GM04503 (cell line): ENCODE results near the gene KRT76.
A peak's percentile ranks its signal among the peaks of the same experiment; 100 is the strongest.

ENCODE experiments used
- DNase-seq: peaks from one replicate; pipeline ENCODE4 v3.0.0-alpha.2; 2012; ENCODE audit warnings: low read depth

The KRT76 gene

DNA sequence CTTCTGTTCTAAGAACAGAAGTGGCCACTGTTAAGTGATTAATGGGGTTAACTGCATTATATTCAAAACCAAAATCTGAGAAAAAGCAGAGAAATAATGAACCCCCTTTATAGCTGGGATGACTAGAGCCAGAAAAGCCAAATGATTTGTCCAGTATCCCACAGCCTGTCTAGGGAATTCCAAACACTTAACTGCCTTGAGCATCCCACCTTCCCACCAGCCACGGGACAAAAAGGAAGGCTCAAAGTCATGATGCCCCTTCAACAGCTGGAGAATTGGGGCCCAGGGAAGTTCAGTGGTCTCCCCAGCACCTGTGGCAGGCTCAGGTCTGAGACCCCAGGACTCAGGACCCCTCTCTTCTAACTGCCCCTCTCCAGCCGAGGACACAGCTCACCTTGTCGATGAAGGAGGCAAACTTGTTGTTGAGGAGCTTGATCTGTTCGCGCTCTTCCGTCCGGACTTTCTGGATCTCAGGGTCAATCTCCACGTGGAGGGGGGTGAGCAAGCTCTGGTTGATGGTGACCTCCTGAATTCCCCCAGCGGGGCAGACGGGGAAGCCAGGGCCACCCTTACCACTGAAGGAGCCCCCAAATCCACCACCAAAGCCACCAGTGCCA is 36.2 kb upstream of the KRT76 start:
- DNase-seq = no peak

DNA sequence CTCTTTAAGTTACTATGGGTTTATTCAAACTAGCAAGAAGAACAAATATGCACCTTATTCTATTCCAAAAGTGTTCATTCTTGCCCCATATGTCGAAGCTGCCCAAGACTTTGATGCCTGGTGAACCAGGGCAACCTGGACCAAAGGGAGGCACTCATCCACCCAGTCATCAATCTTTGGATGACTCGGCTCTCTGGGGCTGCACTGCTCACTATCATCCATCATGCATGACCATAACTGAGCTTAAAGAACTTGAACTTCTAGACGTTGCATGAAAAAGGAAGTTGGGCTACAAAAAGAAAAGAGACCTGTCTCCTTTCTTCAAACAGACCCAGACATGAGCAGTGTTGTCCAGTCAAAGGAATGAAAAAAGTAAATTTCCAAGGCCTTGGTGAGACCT is 35.6 kb upstream of the KRT76 start:
- no peak for DNase-seq

DNA sequence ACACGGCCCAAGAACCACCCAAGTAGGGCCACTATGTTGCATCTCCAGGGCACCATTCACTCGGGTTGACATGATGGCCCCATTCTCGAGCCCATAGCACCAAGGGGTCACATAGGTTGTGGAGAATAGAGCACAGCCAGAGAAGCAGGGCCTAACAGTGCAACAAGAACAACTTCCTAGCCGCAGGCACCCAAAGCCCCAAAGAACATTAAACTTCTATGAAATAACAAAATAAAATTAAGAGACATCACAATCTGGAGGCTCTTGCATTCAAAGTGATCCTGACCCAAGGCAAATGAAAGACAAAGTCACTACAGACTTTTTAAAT is 34.9 kb upstream of the KRT76 start:
- DNase-seq = no peak

DNA sequence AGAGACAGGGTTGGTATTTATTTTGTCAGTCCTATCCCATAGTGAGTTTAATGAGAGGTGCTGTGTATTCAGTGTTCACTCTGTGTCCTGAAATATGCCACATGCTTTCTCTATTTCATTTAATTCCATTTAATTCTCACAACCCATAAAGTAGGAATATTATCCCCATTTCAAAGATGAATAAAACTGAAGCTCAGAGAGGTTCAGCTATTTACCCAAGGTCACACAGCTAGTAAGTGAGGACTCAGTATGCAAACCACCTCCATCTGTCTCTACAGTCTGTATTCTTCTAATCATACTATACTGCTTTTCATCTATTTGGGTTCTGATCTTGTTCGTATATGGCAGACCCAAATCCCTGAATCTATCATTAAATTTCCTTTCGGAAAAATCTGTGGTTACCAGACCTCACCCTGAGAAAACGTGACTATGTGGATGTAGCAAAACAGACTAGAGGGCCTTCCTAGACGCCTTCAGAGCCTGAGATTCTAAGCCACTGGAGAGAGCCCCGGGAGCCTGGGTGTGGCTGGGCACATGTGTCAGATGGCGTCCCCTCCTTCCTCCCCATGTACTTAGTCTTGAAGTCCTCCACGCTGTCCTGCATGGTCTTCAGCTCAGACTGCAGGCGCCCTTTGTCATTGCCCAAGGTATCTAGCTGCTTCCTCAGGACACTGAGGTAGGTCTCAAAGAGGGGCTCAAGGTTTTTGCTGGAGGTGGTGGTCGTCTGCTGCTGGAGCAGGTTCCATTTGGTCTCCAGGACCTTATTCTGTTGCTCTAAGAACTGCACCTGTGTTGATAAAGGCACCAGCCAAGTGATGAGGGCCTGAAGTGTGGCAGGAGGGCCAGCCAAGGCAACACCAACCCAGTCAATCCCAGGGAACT is 34.3 kb upstream of the KRT76 start:
- DNase-seq = no peak

DNA sequence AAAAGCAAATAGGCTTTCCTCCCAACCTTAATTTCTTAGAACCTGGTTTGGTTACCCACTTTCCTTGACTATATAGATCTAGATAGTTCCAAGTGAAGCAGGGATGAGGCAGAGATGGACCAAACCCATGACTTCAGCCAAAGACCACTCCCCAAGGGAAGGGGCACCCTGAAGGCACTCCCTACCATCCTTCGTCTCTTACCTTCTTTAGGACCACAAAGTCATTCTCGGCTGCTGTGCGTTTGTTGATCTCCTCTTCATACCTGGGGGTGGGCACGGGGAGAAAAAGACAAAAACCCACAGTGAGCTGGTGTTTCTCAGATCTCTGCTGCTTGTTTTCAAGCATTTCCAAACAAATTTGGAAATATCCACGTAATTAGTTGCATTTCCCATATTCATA is 33.4 kb upstream of the KRT76 start:
- no peak for DNase-seq

DNA sequence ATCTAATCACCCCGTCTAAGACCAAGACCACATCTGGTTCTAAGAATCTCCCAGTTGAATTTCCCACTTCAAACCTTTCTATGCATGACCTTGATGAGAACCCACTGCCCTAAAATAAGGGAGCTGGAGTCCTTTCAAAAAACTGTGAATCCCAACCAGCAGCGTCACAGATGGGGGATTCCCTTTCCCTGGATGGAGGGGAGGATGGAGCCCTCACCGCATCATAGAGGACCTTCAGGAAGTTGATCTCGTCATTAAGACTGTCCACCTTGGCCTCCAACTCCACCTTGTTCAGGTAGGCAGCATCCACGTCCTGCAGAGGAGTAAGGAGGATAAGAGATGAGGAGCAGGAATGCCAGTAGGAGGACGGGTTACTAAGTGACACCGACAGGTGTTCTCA is 32.0 kb upstream of the KRT76 start:
- no peak for DNase-seq

DNA sequence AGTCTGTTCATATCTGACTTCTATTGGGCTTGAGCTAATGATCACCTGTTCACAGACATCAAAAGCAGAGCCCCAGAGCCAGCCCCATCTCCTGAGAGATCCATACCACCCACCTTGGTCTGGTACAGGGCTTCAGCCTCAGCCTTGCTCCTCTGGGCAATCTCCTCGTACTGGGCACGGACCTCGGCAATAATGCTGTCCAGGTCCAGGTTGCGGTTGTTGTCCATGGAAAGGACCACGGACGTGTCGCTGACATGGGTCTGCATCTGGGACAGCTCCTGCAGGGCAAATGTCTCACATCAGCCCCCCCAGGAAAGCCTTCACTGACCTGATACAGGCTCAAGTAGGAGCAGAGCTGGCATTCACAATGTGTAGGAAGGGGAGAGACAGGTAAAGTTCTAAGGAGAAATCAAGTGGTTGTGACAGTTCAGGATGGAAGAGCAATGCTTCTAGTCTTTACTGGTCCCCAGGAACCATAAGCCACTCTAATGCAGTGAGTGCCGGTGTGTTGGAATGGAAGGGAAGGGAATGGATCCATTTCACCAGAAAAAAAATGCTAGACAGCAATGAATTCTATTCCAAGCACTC is 31.5 kb upstream of the KRT76 start:
- no peak for DNase-seq

DNA sequence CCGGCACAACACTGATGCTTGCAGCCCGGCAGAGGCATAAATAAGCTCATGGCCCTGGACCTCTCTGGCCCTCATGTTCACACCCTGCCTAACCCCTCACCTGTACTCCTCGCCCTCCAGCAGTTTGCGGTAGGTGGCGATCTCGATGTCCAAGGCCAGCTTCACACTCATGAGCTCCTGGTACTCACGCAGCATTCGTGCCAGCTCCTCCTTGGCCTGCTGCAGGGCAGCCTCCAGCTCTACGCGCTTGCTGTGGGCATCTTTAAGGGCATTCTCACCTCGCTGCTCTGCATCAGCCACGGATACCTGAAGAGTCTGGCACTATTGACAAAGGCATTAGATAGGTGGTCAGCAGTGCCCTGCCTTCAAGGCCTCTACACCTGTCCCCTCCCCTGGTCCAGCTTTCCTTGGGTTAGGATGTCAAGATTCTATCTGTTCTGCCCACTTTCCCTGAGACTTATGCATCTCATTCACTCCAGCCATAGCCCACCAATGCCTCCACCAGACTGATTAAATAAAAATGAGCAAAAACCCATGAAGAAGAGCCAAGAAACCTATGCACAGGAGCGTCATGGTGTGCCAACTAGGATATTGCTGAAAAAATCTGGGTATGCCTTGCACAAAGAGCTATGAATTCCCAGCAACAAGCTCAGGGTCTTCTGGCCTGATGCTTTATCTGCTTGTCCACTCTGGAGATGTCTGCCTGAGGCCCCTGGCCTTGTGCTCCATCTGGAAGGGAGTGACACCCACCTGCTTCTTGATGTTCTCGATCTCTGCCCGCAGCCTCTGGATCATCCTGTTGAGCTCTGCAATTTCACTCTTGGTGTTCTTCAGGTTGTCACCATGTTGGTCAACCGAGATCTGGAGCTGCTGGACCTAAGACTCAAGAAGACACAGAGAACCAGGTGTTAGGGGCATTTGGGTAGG is 30.7 kb upstream of the KRT76 start:
- DNase-seq = no peak

DNA sequence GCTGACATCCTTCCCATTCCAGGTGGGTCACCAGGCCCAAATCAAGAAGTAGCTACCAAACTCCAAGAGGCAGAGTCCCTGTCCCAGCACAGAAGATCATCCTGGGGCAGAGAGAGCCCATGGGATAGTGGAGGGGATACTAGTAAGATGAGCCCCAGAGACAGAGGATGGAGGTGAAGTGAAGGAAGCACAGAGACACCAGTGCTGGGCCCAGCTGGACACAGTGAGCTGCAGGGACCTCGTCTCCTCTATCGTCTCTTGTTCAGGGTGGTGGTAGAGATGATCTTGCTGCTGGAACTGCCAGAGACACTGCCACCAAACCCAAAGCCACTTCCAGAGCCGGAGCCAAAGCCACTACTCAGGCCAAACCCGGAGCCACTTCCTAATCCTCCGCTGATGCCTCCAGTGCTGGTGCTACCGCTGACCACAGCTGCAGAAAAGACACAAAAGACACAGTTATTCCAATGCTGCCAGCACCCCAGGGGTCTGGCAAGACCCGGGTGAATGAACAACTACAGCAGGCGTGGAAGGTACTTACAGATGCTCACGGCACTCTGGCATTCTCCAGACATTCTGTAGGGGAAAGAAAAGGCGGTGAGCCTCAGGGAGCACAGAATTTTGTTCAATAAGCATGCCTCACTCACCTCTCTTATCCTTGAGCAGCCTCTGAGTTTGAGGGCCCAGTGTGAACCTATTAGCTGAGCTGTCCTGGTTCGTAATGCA is 29.8 kb upstream of the KRT76 start:
- no peak for DNase-seq

DNA sequence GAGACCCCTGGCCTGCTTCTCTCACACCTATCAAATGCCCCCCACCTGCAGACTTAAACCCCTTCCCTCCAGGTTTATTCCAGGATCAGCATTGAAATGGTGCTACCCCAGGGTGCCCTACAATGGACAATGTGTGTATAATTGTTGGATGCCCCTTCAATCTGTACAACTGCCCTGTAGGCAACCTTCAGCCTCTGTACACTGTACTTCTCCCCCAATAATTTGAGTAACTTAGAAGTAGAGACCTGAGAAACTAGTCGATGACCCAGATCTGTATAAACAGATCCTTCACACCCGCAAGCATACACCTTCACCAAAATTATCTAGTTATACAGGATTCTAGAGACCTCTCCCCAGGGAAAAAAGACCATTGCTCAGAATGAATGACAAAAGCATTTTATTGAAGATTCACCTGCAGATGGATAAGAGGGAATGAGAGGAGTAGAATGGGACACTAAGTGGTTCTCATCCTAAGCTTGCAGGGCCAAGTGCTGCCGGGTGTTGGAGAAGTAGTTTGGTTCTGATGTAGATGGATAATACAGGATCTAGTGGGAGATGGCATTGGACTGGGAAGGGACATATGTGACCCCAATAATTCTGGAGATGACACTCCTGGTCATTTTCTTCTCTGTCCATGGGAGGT is 29.1 kb upstream of the KRT76 start:
- DNase-seq = no peak

DNA sequence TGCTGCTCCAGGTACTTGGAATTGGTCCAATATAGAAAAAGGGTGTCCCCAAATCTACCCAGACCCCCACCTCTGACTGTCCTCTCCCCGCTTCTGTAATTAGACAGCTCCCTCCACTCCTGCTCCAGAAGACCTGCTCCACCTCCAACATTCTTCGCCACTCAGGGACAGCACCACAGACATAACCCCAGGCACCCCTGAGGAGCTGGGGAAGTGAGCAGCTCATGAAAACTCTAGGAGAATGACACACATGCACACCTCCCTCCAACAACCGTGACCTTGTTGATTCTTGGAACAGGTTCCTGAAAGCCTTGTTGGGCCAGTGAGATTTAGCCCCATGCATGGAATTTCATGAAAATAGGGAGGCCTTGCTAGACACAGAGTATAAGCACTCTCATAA is 28.6 kb upstream of the KRT76 start:
- DNase-seq = no peak

DNA sequence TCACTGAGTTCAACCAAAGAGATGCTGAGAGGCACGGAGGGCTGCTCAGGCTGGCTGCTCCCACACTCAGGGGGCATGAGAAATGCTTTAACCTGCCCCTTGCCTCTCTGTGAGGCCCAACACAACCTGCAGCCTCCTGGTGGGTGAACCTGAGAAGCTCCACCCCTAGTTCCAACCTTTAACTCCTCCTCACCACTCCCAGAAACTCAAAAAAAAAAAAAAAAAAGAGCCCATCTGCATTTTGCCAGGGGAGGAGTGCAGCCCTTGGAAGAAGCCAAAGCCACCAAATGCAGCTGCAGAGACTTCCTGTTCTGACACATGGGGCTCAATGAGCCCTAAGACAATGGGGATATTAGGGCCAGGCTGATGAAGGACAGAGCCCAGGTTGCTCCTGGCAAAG is 27.9 kb upstream of the KRT76 start:
- no peak for DNase-seq

DNA sequence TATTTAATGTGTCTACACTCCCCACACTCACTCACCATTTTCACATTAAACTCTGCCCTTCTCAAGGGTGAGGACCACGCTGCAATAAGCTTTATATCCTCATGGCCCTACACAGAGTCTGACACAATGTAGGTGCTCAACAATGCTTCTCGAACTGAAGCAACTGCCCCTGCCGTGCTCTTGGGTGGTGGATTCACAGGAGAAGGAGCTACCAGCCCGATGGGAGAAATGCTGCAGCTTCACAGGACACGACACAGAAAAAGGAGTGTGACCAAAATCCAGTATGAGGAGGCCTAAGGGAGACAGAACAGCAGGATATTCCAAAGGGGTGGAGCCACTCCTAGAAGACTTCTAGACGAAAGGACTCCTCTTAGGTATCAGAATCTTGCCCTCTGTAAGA is 25.3 kb upstream of the KRT76 start:
- DNase-seq = no peak

DNA sequence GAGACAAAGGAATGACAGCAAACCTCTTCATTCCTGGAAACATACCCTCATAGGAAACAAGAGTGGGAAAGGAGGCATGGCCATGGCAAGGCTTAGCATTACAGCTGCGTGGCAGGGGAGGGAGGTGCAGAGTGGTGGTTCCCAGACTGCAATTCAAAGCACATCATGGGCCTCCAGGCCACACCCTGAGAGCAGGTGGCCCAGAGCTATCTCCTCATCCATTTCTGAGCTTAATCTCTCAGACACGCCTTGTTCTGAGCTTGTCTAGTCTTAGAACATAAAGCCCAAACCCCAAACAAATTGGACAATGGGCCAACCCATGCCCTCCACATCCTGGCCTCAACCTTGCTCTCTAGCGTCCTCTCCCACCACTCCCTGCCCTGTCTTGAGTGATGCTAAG is 24.6 kb upstream of the KRT76 start:
- no peak for DNase-seq

DNA sequence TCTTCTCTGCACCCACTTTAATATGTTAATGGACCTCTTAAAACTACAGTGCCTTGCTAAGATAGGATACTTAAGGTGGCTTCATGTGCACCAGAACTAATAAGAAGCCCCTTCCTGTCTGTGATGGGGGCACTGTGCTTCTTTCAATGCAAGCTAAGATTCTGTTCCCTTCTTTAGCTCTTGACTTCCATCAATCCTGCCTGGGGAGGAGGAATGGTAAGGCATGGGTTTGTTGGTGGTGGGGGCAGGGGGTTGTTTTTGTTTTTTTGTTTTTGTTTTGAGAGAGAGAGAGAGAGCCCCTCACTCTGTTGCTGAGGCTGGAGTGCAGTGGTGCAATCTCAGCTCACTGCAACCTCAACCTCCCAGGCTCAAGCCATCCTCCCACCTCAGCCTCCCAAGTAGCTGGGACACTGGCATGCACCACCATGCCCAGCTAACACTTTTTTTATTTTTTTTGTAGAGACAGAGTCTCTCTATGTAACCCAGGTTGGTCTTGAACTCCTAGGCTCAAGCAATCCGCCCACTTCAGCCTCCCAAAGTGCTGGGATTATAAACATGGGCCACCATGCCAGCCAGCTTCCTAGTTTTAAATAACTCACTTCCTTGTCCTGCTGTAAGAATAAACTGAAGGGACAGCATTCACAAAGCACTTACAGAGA is 23.2 kb upstream of the KRT76 start:
- DNase-seq = no peak

DNA sequence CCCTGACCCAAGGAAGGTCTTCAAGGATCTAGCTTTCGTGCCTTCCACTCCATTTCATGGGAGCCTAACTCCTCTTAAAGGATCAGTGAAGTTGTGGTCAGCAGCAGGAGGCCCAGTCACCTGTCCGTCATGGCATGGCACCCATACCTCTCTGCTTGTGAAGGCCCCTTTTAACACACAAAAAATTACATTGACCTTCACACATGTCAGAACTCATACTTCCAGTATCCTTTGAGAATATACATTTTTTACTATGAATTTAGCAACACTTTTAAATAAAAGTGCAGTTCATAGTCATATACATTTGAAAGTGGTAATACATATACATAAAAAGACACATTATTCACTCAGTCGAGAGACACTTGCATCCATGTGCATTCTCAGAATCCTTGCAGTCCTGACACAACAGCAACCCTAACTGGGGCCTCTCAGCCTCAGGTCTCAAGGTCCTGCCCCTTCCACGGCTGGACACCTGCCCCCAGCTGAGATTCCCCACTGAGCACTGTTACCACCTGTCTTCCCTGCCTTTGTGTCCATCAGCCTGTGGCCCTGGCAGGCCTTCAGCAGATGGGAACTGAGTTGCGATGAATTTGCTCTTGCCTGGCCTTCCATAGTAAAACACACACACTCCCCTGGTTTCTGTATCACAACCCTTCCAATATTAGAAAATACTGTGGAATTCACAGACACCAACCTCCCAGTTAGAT is 22.5 kb upstream of the KRT76 start:
- DNase-seq = no peak

DNA sequence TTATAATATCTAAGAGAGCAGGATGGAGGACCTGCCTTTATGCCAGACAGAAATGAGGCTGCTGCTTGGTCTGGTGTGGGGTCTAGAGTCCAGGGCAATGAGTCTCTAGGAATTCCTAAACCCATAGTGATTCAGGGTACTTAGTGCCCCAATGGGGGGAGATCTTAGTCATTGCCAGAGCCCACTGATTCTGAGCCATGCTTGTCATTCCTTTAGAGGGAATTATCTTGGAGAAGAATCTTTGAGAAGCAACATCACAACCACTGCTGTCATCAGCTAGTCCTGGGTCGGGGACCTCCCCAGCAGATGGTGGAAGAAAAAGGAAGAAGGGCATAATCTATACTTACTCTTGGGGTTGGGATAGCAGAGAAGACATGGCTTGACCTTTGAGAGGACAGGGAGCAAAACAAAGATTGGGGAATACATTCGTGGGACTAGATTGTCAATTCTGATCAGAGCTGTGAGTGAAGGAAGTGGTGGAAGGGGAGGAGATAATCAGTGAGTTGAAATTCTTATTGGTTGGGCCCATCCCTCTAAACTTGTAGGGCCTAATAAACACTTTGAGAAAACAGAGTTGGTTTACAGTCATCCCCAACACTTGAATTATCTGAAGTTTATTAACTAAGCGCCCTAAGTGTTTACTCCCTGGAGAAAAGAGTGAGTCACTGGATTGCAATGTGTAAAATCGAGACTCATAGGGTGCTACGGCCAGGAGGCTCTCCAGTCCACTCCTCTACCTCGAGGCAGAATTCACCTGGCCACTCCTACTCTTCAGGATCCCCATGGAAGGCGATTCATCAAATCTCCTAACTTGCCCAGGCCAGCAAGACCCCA is 21.7 kb upstream of the KRT76 start:
- no peak for DNase-seq

DNA sequence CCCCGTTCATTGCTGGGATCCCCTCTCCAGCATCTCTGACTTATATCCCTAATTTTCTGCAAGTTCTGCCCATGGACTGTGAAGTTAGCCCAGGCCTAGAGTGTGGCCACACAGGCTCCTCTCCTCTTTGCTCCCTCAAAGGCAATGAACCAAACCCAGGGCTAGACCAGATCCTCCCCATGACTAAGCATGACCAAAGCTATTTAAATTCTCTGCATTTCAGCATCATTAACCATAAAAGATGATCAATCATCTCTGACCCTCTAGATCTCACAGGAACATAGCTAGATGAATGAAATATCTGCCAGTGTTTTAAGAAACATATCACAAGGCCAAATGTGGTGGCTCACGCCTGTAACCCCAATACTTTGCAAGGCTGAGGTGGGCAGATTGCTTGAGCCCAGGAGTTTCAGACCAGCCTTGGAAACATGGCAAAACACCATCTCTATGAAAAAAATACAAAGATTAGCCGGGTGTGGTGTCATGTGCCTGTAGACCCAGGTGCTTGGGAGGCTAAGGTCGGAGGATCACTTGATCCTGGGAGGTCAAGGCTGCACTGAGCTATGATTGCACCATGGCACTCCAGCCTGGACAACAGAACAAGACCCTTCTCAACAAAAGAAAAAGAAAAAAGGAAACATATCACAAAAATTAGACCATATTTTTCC is 21.0 kb upstream of the KRT76 start:
- peak; percentile 44 for DNase-seq

DNA sequence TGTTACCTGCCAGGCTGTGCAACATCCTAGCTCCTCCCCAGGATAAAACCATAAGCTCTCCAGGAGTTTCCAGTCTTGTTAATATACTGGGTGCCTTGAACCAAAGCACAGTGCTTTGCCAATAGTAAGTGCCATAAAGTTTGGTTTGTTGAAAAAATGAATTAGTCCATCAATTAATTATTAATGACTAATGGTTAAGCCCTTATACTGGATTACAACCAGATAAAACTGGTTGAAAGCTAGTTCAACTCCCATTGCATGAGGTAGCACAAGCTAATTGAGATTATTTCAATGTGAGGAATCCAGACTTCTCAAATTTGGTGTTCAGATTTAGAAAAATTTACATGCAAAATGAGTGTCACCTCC is 20.4 kb upstream of the KRT76 start:
- DNase-seq = no peak
